ENCODE measurements around the gene ACER2. TPM values are rescaled to one million over a fixed set of nuclear protein-coding genes. Genes with fewer than 3 reads are reported as not detected.

ACER2 gene
- total and polyA plus RNA-seq, 2 of the 8 experiments (the other 6 are each of a cell fraction or from before 2014, with no cell fraction given): 7.4 to 8.8 TPM

GRCh38 chr9:19442240-19442639, 33.4 kb downstream of the ACER2 start (continued):
- TF ChIP-seq CREB1 (IDR thresholded peaks at IDR 0.05): no peak
- no peak for TF ChIP-seq PHF8 (conservative IDR thresholded peaks at IDR 0.05; ENCODE audit: low read depth, low read length)
- TF ChIP-seq MAFK (IDR thresholded peaks at IDR 0.05; ENCODE audit: low read depth, low read length): no peak
- no peak for TF ChIP-seq BACH1 (IDR thresholded peaks at IDR 0.05; ENCODE audit: low read length)
- TF ChIP-seq RFX5 (IDR thresholded peaks at IDR 0.05; ENCODE audit: borderline replicate concordance, low read depth, low read length): no peak

Measured in H1 (cell line).